Anterior cingulate cortex (tissue), 58 donors: ENCODE data around the gene OPRD1.
A peak's percentile ranks its signal among the peaks of the same experiment; 100 is the strongest.
"Not testable (repeated sequence)": the region's sequence is repeated elsewhere in the genome, so short reads cannot be mapped to it uniquely, and the experiment has no call there.

Experiments used
- DNase-seq, 58 donors: peaks; one replicate each; lab custom pipeline; 2025; lab: John Stamatoyannopoulos, UW

Gene OPRD1

DNA sequence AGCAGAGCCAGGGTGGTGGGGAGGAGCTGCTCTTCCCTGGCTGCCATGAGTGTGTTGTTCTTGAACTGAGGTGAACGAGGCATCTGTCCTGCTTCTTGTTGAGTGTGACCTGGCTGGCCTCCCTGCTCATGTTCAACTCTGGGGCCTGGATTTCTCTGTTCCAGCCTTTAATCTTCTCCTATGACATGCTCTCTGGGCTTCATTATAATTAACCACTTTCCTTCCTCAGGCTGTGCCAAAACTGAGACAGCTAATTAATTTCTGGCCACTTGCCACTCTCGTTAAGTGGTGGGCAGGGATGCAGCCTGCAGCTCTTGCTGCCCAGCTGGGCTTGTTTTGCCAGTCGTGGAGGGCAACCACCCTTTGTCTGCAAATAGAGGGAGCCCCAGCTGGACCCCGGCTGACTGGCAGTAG lies 23.3 kb downstream of the OPRD1 start:
- peak in 47 of 58 donors; percentile 5 to 89 (median 41) for DNase-seq

DNA sequence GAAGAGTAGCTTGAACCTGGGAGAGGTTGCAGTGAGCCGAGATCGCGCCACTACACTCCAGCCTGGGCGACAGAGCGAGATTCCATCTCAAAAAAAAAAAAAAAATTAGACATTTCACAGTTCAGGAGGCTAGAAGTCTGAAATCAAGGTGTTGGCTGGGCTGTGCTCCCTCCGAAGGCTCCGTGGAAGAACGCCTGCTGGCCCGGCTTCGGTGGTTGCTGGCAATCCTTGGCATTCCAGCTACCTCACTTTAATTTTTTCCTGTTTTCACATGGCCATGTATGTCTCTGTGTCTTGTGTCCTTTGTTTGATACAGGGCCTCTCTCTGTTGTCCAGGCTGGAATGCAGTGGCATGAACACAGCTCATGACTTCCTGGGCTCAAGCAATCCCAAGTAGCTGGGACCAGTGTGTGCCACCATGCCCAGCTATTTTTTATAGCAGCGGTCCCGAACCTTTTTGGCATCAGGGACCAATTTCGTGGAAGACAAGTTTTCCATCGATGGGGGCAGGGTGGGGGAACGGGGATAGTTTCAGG lies 24.5 kb downstream of the OPRD1 start:
- DNase-seq = no peak

DNA sequence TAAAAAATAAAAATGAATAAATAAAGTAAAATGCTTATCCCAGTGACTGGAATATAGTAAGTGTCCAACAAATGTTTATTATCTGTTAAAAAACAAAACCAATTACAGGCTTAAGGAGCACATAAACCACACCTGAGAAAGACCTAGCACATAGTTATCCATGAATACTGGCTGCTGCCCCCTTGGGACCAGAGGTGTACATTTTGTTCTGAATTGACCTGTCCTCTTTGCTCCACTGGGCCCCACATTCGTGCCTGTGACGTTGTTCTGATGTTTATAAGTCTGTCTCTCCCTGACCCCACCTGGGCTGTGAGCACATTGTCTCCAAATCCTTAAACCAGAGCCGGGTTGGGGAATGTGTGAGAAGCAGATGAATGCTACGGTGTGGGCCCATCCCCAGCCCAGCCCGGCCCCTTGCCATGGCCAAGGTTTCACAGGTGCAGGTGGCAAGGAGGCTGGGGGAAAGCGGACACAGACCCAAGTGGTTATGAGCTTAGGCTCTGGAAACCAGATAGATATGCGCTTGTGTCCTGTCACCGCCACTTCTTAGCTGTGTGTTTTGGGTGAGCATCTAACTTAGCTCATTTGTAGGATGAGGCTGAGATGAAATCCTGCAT lies 29.1 kb downstream of the OPRD1 start:
- DNase-seq = no peak

DNA sequence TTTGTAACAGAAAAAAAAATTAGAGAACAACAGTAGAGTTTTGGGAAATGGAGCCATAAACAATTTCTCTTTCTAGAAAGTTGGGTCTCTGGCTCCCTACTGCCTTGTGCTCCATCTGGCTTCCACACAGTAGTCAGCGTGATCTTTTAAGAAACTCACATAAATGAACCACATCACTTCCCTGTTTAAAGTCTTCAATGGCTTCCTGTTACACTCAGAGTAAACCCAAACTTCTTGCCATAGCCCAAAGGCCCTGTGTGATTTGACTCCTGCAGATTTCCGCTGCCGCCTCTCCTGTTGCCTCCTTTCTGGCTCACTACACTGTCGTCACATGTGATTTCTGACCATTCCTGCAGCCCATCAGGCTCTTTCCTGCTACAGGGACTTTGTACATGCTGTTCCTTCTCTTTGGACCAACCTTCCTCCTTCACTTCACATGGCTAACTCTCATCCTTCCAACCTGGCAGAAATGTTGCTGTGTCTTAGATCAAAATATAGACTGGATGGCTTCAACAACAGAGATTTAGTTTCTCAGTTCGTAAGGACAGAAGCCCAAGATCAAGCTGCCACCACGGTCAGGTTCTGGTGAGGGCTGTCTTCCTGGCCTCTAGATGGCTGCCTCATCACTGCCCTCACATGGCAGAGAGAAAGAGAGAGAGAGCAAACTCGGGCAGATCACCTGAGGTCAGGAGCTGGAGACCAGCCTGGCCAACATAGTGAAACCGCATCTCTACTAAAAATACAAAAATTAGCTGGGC lies 34.0 kb downstream of the OPRD1 start:
- DNase-seq = peak in 1 of 58 donors; percentile 6

DNA sequence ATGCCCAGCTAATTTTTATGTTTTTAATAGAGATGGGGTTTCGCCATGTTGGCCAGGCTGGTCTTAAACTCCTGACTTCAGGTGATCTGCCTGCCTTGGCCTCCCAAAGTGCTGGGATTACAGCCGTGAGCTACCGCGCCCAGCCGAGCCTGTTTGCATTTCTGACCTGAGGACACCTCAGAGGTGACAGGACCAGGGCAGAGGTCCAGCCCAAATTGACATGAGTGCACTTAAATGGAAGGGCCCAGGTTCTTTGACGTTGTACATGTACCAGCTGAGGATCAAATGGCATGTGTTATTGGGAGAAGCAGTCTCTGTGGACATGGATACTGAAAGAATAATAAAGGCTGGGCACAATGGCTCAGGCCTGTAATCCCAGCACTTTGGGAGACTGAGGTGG lies 35.2 kb downstream of the OPRD1 start:
- DNase-seq = not testable (repeated sequence)

DNA sequence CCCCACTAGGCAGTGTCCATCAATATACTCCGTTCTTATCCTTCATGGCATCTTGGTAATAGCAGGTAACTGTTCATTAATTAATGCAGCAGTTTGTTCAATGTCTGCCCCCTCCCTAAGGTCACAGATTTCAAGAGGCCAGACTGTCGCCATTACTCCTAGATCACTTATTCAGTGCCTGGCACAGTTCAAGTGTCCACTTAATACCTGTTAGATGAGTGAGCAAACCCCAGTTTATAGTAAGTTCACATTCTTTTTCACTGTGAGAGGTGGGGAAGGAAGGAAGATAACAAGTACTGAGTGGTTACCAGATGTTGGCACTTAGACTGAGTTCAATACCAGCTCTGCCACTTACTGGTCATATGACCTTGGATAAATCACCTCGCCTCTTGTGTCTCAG lies 36.4 kb downstream of the OPRD1 start:
- no peak for DNase-seq

- DNase-seq = no peak
These were observed 41.2 kb downstream of the OPRD1 start for GRCh38 chr1:28853093-28853742.

- not testable (repeated sequence) for DNase-seq
These were observed 42.4 kb downstream of the OPRD1 start for GRCh38 chr1:28854406-28854805.

- no peak for DNase-seq
These were observed 43.1 kb downstream of the OPRD1 start for GRCh38 chr1:28855046-28855445.

- DNase-seq = peak in 6 of 58 donors; percentile 9 to 45 (median 14)
These were observed 43.5 kb downstream of the OPRD1 start for GRCh38 chr1:28855469-28855951.

- DNase-seq = no peak
These were observed 44.0 kb downstream of the OPRD1 start for GRCh38 chr1:28855969-28856368.

GRCh38 chr1:28860332-28861073 lies 48.5 kb downstream of the OPRD1 start:
- no peak for DNase-seq

DNA sequence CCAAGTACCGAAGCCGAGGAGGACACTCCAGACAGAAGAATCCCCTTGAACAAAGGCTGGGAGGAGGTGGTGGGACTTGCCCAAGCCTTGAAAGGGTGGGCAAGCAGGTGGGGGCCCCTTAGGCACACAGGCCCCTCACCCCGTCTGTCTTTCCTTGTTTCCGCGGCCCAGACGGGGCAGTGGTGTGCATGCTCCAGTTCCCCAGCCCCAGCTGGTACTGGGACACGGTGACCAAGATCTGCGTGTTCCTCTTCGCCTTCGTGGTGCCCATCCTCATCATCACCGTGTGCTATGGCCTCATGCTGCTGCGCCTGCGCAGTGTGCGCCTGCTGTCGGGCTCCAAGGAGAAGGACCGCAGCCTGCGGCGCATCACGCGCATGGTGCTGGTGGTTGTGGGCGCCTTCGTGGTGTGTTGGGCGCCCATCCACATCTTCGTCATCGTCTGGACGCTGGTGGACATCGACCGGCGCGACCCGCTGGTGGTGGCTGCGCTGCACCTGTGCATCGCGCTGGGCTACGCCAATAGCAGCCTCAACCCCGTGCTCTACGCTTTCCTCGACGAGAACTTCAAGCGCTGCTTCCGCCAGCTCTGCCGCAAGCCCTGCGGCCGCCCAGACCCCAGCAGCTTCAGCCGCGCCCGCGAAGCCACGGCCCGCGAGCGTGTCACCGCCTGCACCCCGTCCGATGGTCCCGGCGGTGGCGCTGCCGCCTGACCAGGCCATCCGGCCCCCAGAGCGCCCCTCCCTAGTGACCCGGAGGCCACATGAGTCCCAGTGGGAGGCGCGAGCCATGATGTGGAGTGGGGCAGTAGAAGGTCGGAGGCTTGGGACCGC lies 50.8 kb downstream of the OPRD1 start:
- no peak for DNase-seq

- DNase-seq = no peak
These were observed 52.7 kb downstream of the OPRD1 start for GRCh38 chr1:28864695-28865094.

GRCh38 chr1:28865997-28866650 lies 54.2 kb downstream of the OPRD1 start:
- DNase-seq = no peak

- no peak for DNase-seq
These were observed 55.9 kb downstream of the OPRD1 start for GRCh38 chr1:28867850-28868249.

DNA sequence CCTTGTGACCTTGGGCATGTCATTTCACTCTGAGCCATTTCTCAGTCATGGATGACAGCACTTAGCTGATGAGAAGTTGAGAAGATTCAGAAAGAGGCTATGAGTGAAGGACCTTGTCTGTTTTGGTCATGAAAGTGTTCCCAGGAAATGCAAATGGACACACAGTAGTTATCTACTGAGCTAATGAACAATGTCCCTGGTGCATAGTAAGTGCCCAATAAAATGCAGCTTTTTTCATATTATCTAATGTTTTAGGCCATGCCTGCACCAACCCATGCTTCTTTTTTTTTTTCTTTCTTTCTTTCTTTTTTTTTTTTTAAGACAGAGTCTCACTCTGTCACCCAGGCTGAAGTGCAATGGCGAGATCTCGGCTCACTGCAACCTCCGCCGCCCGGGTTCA lies 58.0 kb downstream of the OPRD1 start:
- DNase-seq = no peak

GRCh38 chr1:28871631-28872401 lies 59.8 kb downstream of the OPRD1 start:
- no peak for DNase-seq
